HK-2 (cell line): ENCODE measurements around the gene CYP2R1.
A peak's percentile ranks its signal among the peaks of the same experiment; 100 is the strongest.
"Not testable (repeated sequence)": the region's sequence is repeated elsewhere in the genome, so short reads cannot be mapped to it uniquely, and the experiment has no call there.

Experiments used
- DNase-seq: peaks from one replicate; pipeline ENCODE4 v3.0.0-alpha.2; 2018; ENCODE audit not compliant: unreplicated experiment

The CYP2R1 gene

GRCh38 chr11:14892577-14892976, 546 bp upstream of the CYP2R1 start:
- no peak for DNase-seq

GRCh38 chr11:14891143-14892035, 642 bp downstream of the CYP2R1 start:
- DNase-seq = peak; percentile 85

GRCh38 chr11:14886513-14886912, 5.5 kb downstream of the CYP2R1 start:
- DNase-seq = no peak

GRCh38 chr11:14884667-14885273, 7.3 kb downstream of the CYP2R1 start:
- DNase-seq = no peak

GRCh38 chr11:14883683-14884082, 8.3 kb downstream of the CYP2R1 start:
- DNase-seq = not testable (repeated sequence)

- no peak for DNase-seq
Observed at GRCh38 chr11:14882196-14882595, 9.8 kb downstream of the CYP2R1 start.

- no peak for DNase-seq
Observed at GRCh38 chr11:14881576-14882193, 10.3 kb downstream of the CYP2R1 start.

- no peak for DNase-seq
Observed at GRCh38 chr11:14875163-14875562, 16.9 kb downstream of the CYP2R1 start.

GRCh38 chr11:14873632-14874031, 18.4 kb downstream of the CYP2R1 start:
- no peak for DNase-seq

GRCh38 chr11:14872032-14872431, 20.0 kb downstream of the CYP2R1 start:
- no peak for DNase-seq

GRCh38 chr11:14863775-14864174, 28.3 kb downstream of the CYP2R1 start:
- not testable (repeated sequence) for DNase-seq

GRCh38 chr11:14861680-14862079, 30.4 kb downstream of the CYP2R1 start:
- no peak for DNase-seq

GRCh38 chr11:14860511-14860910, 31.5 kb downstream of the CYP2R1 start:
- no peak for DNase-seq

- DNase-seq = no peak
Observed at GRCh38 chr11:14858404-14858803, 33.6 kb downstream of the CYP2R1 start.

- no peak for DNase-seq
Observed at GRCh38 chr11:14857621-14858020, 34.4 kb downstream of the CYP2R1 start.

- no peak for DNase-seq
Observed at GRCh38 chr11:14855890-14856289, 36.1 kb downstream of the CYP2R1 start.

GRCh38 chr11:14854057-14854456, 38.0 kb downstream of the CYP2R1 start:
- DNase-seq = no peak

GRCh38 chr11:14852571-14853177, 39.4 kb downstream of the CYP2R1 start:
- no peak for DNase-seq

- no peak for DNase-seq
Observed at GRCh38 chr11:14842002-14842401, 50.0 kb downstream of the CYP2R1 start.

GRCh38 chr11:14835496-14836492, 56.2 kb downstream of the CYP2R1 start:
- DNase-seq = no peak
